ENCODE data around the gene RFX4. TPM values are rescaled to one million over a fixed set of nuclear protein-coding genes. Genes with fewer than 3 reads are reported as not detected.

The RFX4 gene
- total and polyA plus RNA-seq, 5 donors: not detected

- no peaks in the 10 kb centered on the region for H3K27me3 ChIP-seq (ENCODE audit: control insufficient read depth, insufficient read depth)
- intact Hi-C loops (cut with DNase I): no loop called here
- no peak overlapping the region for H3K27ac ChIP-seq (ENCODE audit: low read length)
- peak; percentile 31 to 50 for ATAC-seq
- H3K4me3 ChIP-seq (ENCODE audit: low read length): no peak overlapping the region
- H3K4me1 ChIP-seq (ENCODE audit: control insufficient read depth, insufficient read depth, low read length): peaks cover 2% of the 10 kb centered on the region
- WGBS: 67% methylated on average over 4 of the region's 4 CpGs
- DNase-seq: peak in 1 of 3 donors; percentile 15
- no peaks in the 10 kb centered on the region for H3K9me3 ChIP-seq (ENCODE audit: control insufficient read depth, low read length)
Observed at GRCh38 chr12:106801830-106802533, 219.2 kb downstream of the RFX4 start.

GRCh38 chr12:106804668-106805067, 221.9 kb downstream of the RFX4 start:
- DNase-seq: no peak
- intact Hi-C loops (cut with DNase I): no loop called here
- H3K9me3 ChIP-seq (ENCODE audit: control insufficient read depth, low read length): no peaks in the 10 kb centered on the region
- WGBS: 31% methylated on average over 3 of the region's 3 CpGs
- H3K27me3 ChIP-seq (ENCODE audit: control insufficient read depth, insufficient read depth): no peaks in the 10 kb centered on the region
- no peak overlapping the region for H3K27ac ChIP-seq (ENCODE audit: low read length)
- peaks cover 2% of the 10 kb centered on the region for H3K4me1 ChIP-seq (ENCODE audit: control insufficient read depth, insufficient read depth, low read length)
- ATAC-seq: no peak
- no peak overlapping the region for H3K4me3 ChIP-seq (ENCODE audit: low read length)

Other genes starting within 250 kb of the RFX4 start
- gene POLR3B, start 225.3 kb upstream of the RFX4 start, total RNA-seq: 1 to 10 TPM; 7.1 to 8.6 (median 7.9) TPM
- 3.4 TPM for gene POLR3B, start 225.3 kb upstream of the RFX4 start, polyA plus RNA-seq
- 10 to 100 TPM; 16.5 to 24.2 (median 21.8) TPM for gene RIC8B, start 191.7 kb downstream of the RFX4 start, total RNA-seq
- 9.0 TPM for gene RIC8B, start 191.7 kb downstream of the RFX4 start, polyA plus RNA-seq